Mesenchymal stem cell (in vitro differentiated cells and primary cell): ENCODE measurements around the gene ZHX3.

ENCODE experiments used
- DNase-seq: peaks from one replicate; pipeline ENCODE4 v3.0.0-alpha.2; 2013
- H2AFZ ChIP-seq: one replicate; pipeline ENCODE4 v1.6.1; 2013; ENCODE audit warnings: low read depth, mild to moderate bottlenecking, control low read depth, inconsistent platforms, low read length, moderate library complexity
- H2AK5ac ChIP-seq: 2 replicates; pipeline ENCODE4 v1.6.1; 2013; ENCODE audit warnings: low read length, moderate library complexity, mild to moderate bottlenecking, inconsistent platforms; ENCODE audit not compliant: severe bottlenecking
- H2BK120ac ChIP-seq: one replicate; pipeline ENCODE4 v1.6.1; 2013; ENCODE audit warnings: low read depth, mild to moderate bottlenecking, inconsistent platforms, low read length, moderate library complexity
- H2BK12ac ChIP-seq, 2 experiments: one replicate each; pipeline ENCODE4 v1.6.1; 2013; ENCODE audit warnings: inconsistent platforms in 2 of 2, low read length in 2 of 2, mild to moderate bottlenecking in 2 of 2, moderate library complexity in 2 of 2, control low read depth in 1 of 2
- H2BK15ac ChIP-seq: one replicate; pipeline ENCODE4 v1.6.1; 2013; ENCODE audit warnings: mild to moderate bottlenecking, low read depth, inconsistent platforms; ENCODE audit not compliant: poor library complexity, severe bottlenecking
- H2BK5ac ChIP-seq: 2 replicates; pipeline ENCODE4 v1.6.1; 2013; ENCODE audit warnings: low read depth, mild to moderate bottlenecking, low read length, control low read depth, inconsistent platforms; ENCODE audit not compliant: poor library complexity, severe bottlenecking
- H3K14ac ChIP-seq, 2 experiments: one replicate each; pipeline ENCODE4 v1.6.1; 2013; ENCODE audit warnings: inconsistent platforms in 2 of 2, low read length in 2 of 2, control low read depth in 1 of 2, mild to moderate bottlenecking in 1 of 2, moderate library complexity in 1 of 2
- H3K18ac ChIP-seq, 2 experiments: one replicate each; pipeline ENCODE4 v1.6.1; 2013; ENCODE audit warnings: inconsistent platforms in 2 of 2, low read length in 2 of 2, control low read depth in 1 of 2, low read depth in 1 of 2, mild to moderate bottlenecking in 1 of 2
- H3K23ac ChIP-seq, 2 experiments: one replicate each; pipeline ENCODE4 v1.6.1; 2013; ENCODE audit warnings: inconsistent platforms in 2 of 2, low read length in 2 of 2, mild to moderate bottlenecking in 2 of 2, moderate library complexity in 2 of 2, control low read depth in 1 of 2
- H3K27ac ChIP-seq: 2 replicates; pipeline ENCODE4 v1.5.1; 2013; ENCODE audit warnings: mild to moderate bottlenecking, moderate library complexity, low read length, control low read depth, inconsistent platforms; ENCODE audit not compliant: poor library complexity, severe bottlenecking
- H3K27me3 ChIP-seq, 2 experiments: 2 replicates each; pipeline versions ENCODE4 v1.6.1 to v1.7.0; 2013; ENCODE audit warnings: low read length in 2 of 2, mild to moderate bottlenecking in 2 of 2, moderate library complexity in 2 of 2, control low read depth in 1 of 2, inconsistent platforms in 1 of 2; ENCODE audit not compliant: control insufficient read depth in 1 of 2, insufficient read depth in 1 of 2
- H3K36me3 ChIP-seq, 2 experiments: 2 replicates each; pipeline versions ENCODE4 v1.6.1 to v1.7.0; 2013; ENCODE audit warnings: low read length in 2 of 2, control low read depth in 1 of 2, inconsistent platforms in 1 of 2, low read depth in 1 of 2, mild to moderate bottlenecking in 1 of 2; ENCODE audit not compliant: insufficient read depth in 2 of 2, control insufficient read depth in 1 of 2
- H3K4ac ChIP-seq, 2 experiments: one replicate each; pipeline ENCODE4 v1.6.1; 2013; ENCODE audit warnings: inconsistent platforms in 2 of 2, low read length in 2 of 2, mild to moderate bottlenecking in 2 of 2, moderate library complexity in 2 of 2, control low read depth in 1 of 2, low read depth in 1 of 2
- H3K4me1 ChIP-seq: 2 replicates; pipeline ENCODE4 v1.6.1; 2013; ENCODE audit warnings: low read depth, low read length, control low read depth; ENCODE audit not compliant: control insufficient read depth, insufficient read depth
- H3K4me2 ChIP-seq: 2 replicates; pipeline ENCODE4 v1.6.1; 2013; ENCODE audit warnings: low read length, mild to moderate bottlenecking, inconsistent platforms; ENCODE audit not compliant: poor library complexity, severe bottlenecking
- H3K4me3 ChIP-seq, 2 experiments: 2 replicates each; pipeline versions ENCODE4 v1.5.1 to v1.7.0; 2013; ENCODE audit warnings: low read length in 2 of 2, mild to moderate bottlenecking in 2 of 2, control low read depth in 1 of 2, low read depth in 1 of 2; ENCODE audit not compliant: insufficient read depth in 1 of 2
- H3K79me1 ChIP-seq: replicated peaks from 2 replicates; pipeline ENCODE4 v1.6.1; 2013; ENCODE audit warnings: mild to moderate bottlenecking, control low read depth, low read length, inconsistent platforms; ENCODE audit not compliant: poor library complexity, severe bottlenecking
- H3K9ac ChIP-seq: 2 replicates; pipeline ENCODE4 v1.7.0; 2013; ENCODE audit warnings: mild to moderate bottlenecking, low read length, moderate library complexity
- H3K9me3 ChIP-seq: 2 replicates; pipeline ENCODE4 v1.7.0; 2013; ENCODE audit warnings: mild to moderate bottlenecking, low read length; ENCODE audit not compliant: control insufficient read depth
- H4K8ac ChIP-seq: one replicate; pipeline ENCODE4 v1.6.1; 2013; ENCODE audit warnings: inconsistent platforms, mild to moderate bottlenecking, low read length, moderate library complexity
- H4K91ac ChIP-seq: one replicate; pipeline ENCODE4 v1.6.1; 2013; ENCODE audit warnings: mild to moderate bottlenecking, low read length, inconsistent platforms
- WGBS: methylation state at CpG from one replicate; pipeline ENCODE4 v1.1.7; 2013; ENCODE audit warnings: mixed read lengths; 5-methylcytosine and 5-hydroxymethylcytosine counted together

The ZHX3 gene

GRCh38 chr20:41261790-41262717 is 55.5 kb downstream of the ZHX3 start:
- peak overlapping the region; percentile 43 for H4K91ac ChIP-seq
- peaks cover 0 to 15% of the 10 kb centered on the region in 2 experiments for H3K36me3 ChIP-seq
- H3K23ac ChIP-seq: no peak overlapping the region
- no peak overlapping the region for H2BK120ac ChIP-seq
- H3K9ac ChIP-seq: no peak overlapping the region
- H3K27ac ChIP-seq: no peak overlapping the region
- no peak for DNase-seq
- no peak overlapping the region for H3K18ac ChIP-seq
- no peak overlapping the region for H3K4me3 ChIP-seq
- H3K27me3 ChIP-seq: no peaks in the 10 kb centered on the region
- no peak overlapping the region for H2BK5ac ChIP-seq
- H2AFZ ChIP-seq: no peak overlapping the region
- no peak overlapping the region for H2AK5ac ChIP-seq
- 60% methylated on average over 2 of the region's 2 CpGs for whole genome bisulfite sequencing
- peaks cover 17% of the 10 kb centered on the region for H3K79me1 ChIP-seq
- no peaks in the 10 kb centered on the region for H3K9me3 ChIP-seq
- H2BK12ac ChIP-seq: no peak overlapping the region
- no peak overlapping the region for H3K4me2 ChIP-seq
- no peak overlapping the region for H4K8ac ChIP-seq
- no peaks in the 10 kb centered on the region for H3K4me1 ChIP-seq
- H3K14ac ChIP-seq: peak overlapping the region in 1 of 2 experiments; percentile 86
- H2BK15ac ChIP-seq: no peak overlapping the region
- H3K4ac ChIP-seq: peak overlapping the region in 1 of 2 experiments; percentile 30

GRCh38 chr20:41261260-41261659 is 56.3 kb downstream of the ZHX3 start:
- Histone ChIP-seq H2BK120ac (no peak overlapping the region), H3K4me2 (no peak overlapping the region), H3K23ac (no peak overlapping the region), H2AFZ (no peak overlapping the region), H3K9me3 (no peaks in the 10 kb centered on the region), H3K36me3 (peaks cover 0 to 13% of the 10 kb centered on the region in 2 experiments), H3K27ac (no peak overlapping the region), H3K79me1 (peaks cover 21% of the 10 kb centered on the region), H3K9ac (no peak overlapping the region), H3K4me1 (no peaks in the 10 kb centered on the region), H2BK12ac (no peak overlapping the region), H3K14ac (no peak overlapping the region), H3K4ac (no peak overlapping the region), H3K27me3 (no peaks in the 10 kb centered on the region), H2BK5ac (no peak overlapping the region), H4K91ac (no peak overlapping the region), H2BK15ac (no peak overlapping the region), H3K4me3 (no peak overlapping the region), H3K18ac (peak overlapping the region in 1 of 2 experiments; percentile 21), H4K8ac (no peak overlapping the region), H2AK5ac (no peak overlapping the region)
- peak; percentile 18 for DNase-seq

GRCh38 chr20:41260734-41261220 is 56.8 kb downstream of the ZHX3 start:
- no peak overlapping the region for H2BK5ac ChIP-seq
- H3K4me2 ChIP-seq: no peak overlapping the region
- H3K4me1 ChIP-seq: no peaks in the 10 kb centered on the region
- no CpG with 5 or more reads among the region's 1 CpG for WGBS
- H4K91ac ChIP-seq: no peak overlapping the region
- H3K18ac ChIP-seq: no peak overlapping the region
- H3K27ac ChIP-seq: no peak overlapping the region
- no peaks in the 10 kb centered on the region for H3K27me3 ChIP-seq
- no peak overlapping the region for H3K14ac ChIP-seq
- H3K4me3 ChIP-seq: no peak overlapping the region
- H2AK5ac ChIP-seq: no peak overlapping the region
- no peak overlapping the region for H3K9ac ChIP-seq
- H2BK12ac ChIP-seq: no peak overlapping the region
- H3K4ac ChIP-seq: no peak overlapping the region
- no peak overlapping the region for H3K23ac ChIP-seq
- no peak overlapping the region for H2BK15ac ChIP-seq
- peaks cover 18% of the 10 kb centered on the region for H3K79me1 ChIP-seq
- H3K36me3 ChIP-seq: peaks cover 0 to 8% of the 10 kb centered on the region in 2 experiments
- H3K9me3 ChIP-seq: no peaks in the 10 kb centered on the region
- H4K8ac ChIP-seq: no peak overlapping the region
- H2BK120ac ChIP-seq: no peak overlapping the region
- no peak overlapping the region for H2AFZ ChIP-seq
- DNase-seq: no peak

- H3K27me3 ChIP-seq: no peaks in the 10 kb centered on the region
- peaks cover 0 to 9% of the 10 kb centered on the region in 2 experiments for H3K36me3 ChIP-seq
- DNase-seq: no peak
- H3K4me3 ChIP-seq: no peak overlapping the region
- H2BK12ac ChIP-seq: no peak overlapping the region
- no peak overlapping the region for H2BK120ac ChIP-seq
- no peak overlapping the region for H3K14ac ChIP-seq
- no peak overlapping the region for H2BK5ac ChIP-seq
- no peak overlapping the region for H3K18ac ChIP-seq
- no peak overlapping the region for H3K4me2 ChIP-seq
- H3K27ac ChIP-seq: no peak overlapping the region
- H4K91ac ChIP-seq: no peak overlapping the region
- H2BK15ac ChIP-seq: no peak overlapping the region
- no peak overlapping the region for H2AFZ ChIP-seq
- H3K79me1 ChIP-seq: peaks cover 24% of the 10 kb centered on the region
- no peak overlapping the region for H3K23ac ChIP-seq
- H3K4me1 ChIP-seq: no peaks in the 10 kb centered on the region
- no peak overlapping the region for H3K4ac ChIP-seq
- H4K8ac ChIP-seq: no peak overlapping the region
- no peaks in the 10 kb centered on the region for H3K9me3 ChIP-seq
- H3K9ac ChIP-seq: no peak overlapping the region
- no peak overlapping the region for H2AK5ac ChIP-seq
Observed at GRCh38 chr20:41259309-41259708, 58.2 kb downstream of the ZHX3 start.
